ENCODE results near the gene SLC8B1. TPM values are rescaled to one million over a fixed set of nuclear protein-coding genes. Genes with fewer than 3 reads are reported as not detected.

The SLC8B1 gene
- total RNA-seq, 1 experiment from 2014 or later, result 29.0 TPM

DNA sequence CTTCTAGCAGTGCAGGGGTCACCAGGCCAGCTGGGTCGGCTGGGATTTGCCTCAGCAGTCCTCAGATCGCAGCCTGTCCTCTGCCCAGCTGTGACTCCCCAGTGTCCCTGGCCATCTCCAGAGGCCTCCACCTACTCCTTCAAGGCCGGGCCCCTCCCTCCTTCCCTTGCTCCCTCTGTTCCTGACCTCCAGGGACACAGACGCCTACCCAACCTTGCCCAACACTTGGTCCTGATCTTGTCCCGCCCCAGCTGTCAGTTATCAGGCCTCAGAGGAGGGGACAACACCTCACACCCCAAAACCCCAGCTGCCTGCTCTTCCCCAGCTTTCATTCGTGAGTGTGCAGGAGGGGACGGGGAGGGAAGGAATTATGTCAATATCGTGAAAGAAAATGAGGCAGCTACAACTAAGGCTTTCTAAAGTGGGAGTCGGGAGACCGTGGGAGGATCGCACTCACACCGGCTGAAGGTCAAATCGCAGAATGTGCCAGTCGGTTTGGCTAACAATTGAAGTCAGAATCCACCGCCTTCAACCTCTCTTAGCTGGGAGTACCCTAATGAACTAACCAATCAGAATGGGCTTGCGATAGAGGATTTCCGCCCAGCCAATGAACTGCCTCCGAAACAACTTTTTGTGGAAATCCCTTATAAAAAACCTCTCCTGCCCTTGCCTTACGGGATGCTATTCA is 14.1 kb upstream of the SLC8B1 start:
- no peaks in the 10 kb centered on the region for H4K20me1 ChIP-seq (ENCODE audit: insufficient read depth)
- no peaks in the 10 kb centered on the region for H3K27me3 ChIP-seq (ENCODE audit: insufficient read depth, low read depth)
- no peak overlapping the region for H3K4me3 ChIP-seq
- ChIA-PET POLR2A (ENCODE audit: unreplicated experiment) (no interaction called here), CTCF (no interaction called here)
- DNase-seq, result no peak
- no peaks in the 10 kb centered on the region for H3K9me2 ChIP-seq (ENCODE audit: insufficient read depth)
- no peak overlapping the region for H3K4me2 ChIP-seq
- no peaks in the 10 kb centered on the region for H3K4me1 ChIP-seq (replicated peaks; ENCODE audit: insufficient read depth)
- H3K36me3 ChIP-seq (ENCODE audit: low read depth), result no peaks in the 10 kb centered on the region
- no peaks in the 10 kb centered on the region for H3K79me2 ChIP-seq (ENCODE audit: low read depth)
- H3K9me3 ChIP-seq (ENCODE audit: insufficient read depth, low read depth), result no peaks in the 10 kb centered on the region
- no TSS peak for BruUV-seq (replicated peaks)
- H3F3A ChIP-seq (ENCODE audit: insufficient read depth, low read depth), result peaks cover 7% of the 10 kb centered on the region; the same call in 1 of the 2 replicates
- H3K27ac ChIP-seq, result no peak overlapping the region
- intact Hi-C loops (cut with micrococcal nuclease; ENCODE audit: unreplicated experiment), result no loop called here
- no peak overlapping the region for H2AFZ ChIP-seq
- TF ChIP-seq, protein P1, sequence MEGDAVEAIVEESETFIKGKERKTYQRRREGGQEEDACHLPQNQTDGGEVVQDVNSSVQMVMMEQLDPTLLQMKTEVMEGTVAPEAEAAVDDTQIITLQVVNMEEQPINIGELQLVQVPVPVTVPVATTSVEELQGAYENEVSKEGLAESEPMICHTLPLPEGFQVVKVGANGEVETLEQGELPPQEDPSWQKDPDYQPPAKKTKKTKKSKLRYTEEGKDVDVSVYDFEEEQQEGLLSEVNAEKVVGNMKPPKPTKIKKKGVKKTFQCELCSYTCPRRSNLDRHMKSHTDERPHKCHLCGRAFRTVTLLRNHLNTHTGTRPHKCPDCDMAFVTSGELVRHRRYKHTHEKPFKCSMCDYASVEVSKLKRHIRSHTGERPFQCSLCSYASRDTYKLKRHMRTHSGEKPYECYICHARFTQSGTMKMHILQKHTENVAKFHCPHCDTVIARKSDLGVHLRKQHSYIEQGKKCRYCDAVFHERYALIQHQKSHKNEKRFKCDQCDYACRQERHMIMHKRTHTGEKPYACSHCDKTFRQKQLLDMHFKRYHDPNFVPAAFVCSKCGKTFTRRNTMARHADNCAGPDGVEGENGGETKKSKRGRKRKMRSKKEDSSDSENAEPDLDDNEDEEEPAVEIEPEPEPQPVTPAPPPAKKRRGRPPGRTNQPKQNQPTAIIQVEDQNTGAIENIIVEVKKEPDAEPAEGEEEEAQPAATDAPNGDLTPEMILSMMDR (conservative IDR thresholded peaks at IDR 0.05), result no peak
- TF ChIP-seq EZH2 (IDR thresholded peaks at IDR 0.05; ENCODE audit: low read depth), result no peak

DNA sequence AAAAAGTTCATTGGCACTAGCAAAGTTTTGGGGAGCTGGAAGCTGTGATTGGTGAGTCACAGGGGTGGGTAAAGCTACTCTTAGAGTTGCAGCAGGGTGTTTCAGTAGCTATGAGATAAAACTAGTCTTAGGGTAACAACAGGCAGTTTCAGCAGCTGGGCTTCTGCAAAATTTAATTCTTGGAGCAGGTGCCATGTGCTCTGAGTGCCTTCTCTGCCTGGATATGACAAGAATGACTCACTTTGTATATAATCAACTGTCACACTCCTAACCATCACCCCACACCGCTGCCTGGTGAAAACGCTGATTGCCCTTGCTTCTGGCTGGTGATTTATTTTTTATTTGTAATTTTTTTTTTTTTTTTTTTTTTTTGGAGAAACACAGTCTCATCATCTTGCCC is 13.0 kb upstream of the SLC8B1 start:
- no peak overlapping the region for H3K27ac ChIP-seq
- H3K4me2 ChIP-seq, result no peak overlapping the region
- no peak for DNase-seq
- H3K36me3 ChIP-seq (ENCODE audit: low read depth), result no peaks in the 10 kb centered on the region
- TF ChIP-seq, protein P1 (conservative IDR thresholded peaks at IDR 0.05), result no peak
- TF ChIP-seq EZH2 (IDR thresholded peaks at IDR 0.05; ENCODE audit: low read depth), result no peak
- peaks cover 7% of the 10 kb centered on the region; the same call in 1 of the 2 replicates for H3F3A ChIP-seq (ENCODE audit: insufficient read depth, low read depth)
- POLR2A ChIA-PET (ENCODE audit: unreplicated experiment), result no interaction called here
- no TSS peak for BruUV-seq (replicated peaks)
- H3K9me3 ChIP-seq (ENCODE audit: insufficient read depth, low read depth), result no peaks in the 10 kb centered on the region
- CTCF ChIA-PET, result no interaction called here
- intact Hi-C loops (cut with micrococcal nuclease; ENCODE audit: unreplicated experiment), result no loop called here
- no peak overlapping the region for H2AFZ ChIP-seq
- no peaks in the 10 kb centered on the region for H4K20me1 ChIP-seq (ENCODE audit: insufficient read depth)
- H3K4me3 ChIP-seq, result no peak overlapping the region
- H3K79me2 ChIP-seq (ENCODE audit: low read depth), result no peaks in the 10 kb centered on the region
- H3K27me3 ChIP-seq (ENCODE audit: insufficient read depth, low read depth), result no peaks in the 10 kb centered on the region
- H3K4me1 ChIP-seq (replicated peaks; ENCODE audit: insufficient read depth), result no peaks in the 10 kb centered on the region
- no peaks in the 10 kb centered on the region for H3K9me2 ChIP-seq (ENCODE audit: insufficient read depth)

GRCh38 chr12:113347107-113347506 is 12.2 kb upstream of the SLC8B1 start:
- Histone ChIP-seq H3K9me2 (ENCODE audit: insufficient read depth) (no peaks in the 10 kb centered on the region), H3F3A (ENCODE audit: insufficient read depth, low read depth) (peaks cover 7% of the 10 kb centered on the region; the same call in 1 of the 2 replicates), H3K27me3 (ENCODE audit: insufficient read depth, low read depth) (no peaks in the 10 kb centered on the region), H3K27ac (no peak overlapping the region), H3K9me3 (ENCODE audit: insufficient read depth, low read depth) (no peaks in the 10 kb centered on the region), H3K36me3 (ENCODE audit: low read depth) (no peaks in the 10 kb centered on the region), H3K4me2 (no peak overlapping the region), H3K79me2 (ENCODE audit: low read depth) (no peaks in the 10 kb centered on the region), H3K4me3 (no peak overlapping the region), H3K4me1 (replicated peaks; ENCODE audit: insufficient read depth) (no peaks in the 10 kb centered on the region), H2AFZ (no peak overlapping the region), H4K20me1 (ENCODE audit: insufficient read depth) (no peaks in the 10 kb centered on the region)
- POLR2A ChIA-PET (ENCODE audit: unreplicated experiment), result interaction anchor here (0.5 kb wide), 1 partner anchor 23 kb away, joined by 22 read pairs; no protein-coding TSS in a partner anchor
- no peak for TF ChIP-seq EZH2 (IDR thresholded peaks at IDR 0.05; ENCODE audit: low read depth)
- TF ChIP-seq, protein P1 (conservative IDR thresholded peaks at IDR 0.05), result no peak
- CTCF ChIA-PET, result no interaction called here
- no TSS peak for BruUV-seq (replicated peaks)
- no peak for DNase-seq
- intact Hi-C loops (cut with micrococcal nuclease; ENCODE audit: unreplicated experiment), result no loop called here
